ENCODE results near the gene COLEC12. TPM values are rescaled to one million over a fixed set of nuclear protein-coding genes. Genes with fewer than 3 reads are reported as not detected.

COLEC12 gene
- total and polyA plus RNA-seq, 2 experiments from 2014 or later: 61.1 to 69.0 TPM

GRCh38 chr18:457140-457519 lies 43.4 kb downstream of the COLEC12 start:
- Histone ChIP-seq H3K4me1 (ENCODE audit: low read depth) (peaks cover 36% of the 10 kb centered on the region), H3K27me3 (no peaks in the 10 kb centered on the region), H3K36me3 (no peaks in the 10 kb centered on the region), H3K4me3 (no peak overlapping the region), H3K27ac (peak overlapping the region; percentile 82), H3K9me3 (ENCODE audit: low read depth) (no peaks in the 10 kb centered on the region)
- DNase-seq (ENCODE audit: low read depth in 1 of 2, low spot score in 1 of 2): peak in 1 of 2 donors; percentile 95
- TF ChIP-seq CTCF (IDR thresholded peaks at IDR 0.05; ENCODE audit: low read depth, low read length): no peak

- no peak for TF ChIP-seq CTCF (IDR thresholded peaks at IDR 0.05; ENCODE audit: low read depth, low read length)
- Histone ChIP-seq H3K4me3 (no peak overlapping the region), H3K36me3 (no peaks in the 10 kb centered on the region), H3K4me1 (ENCODE audit: low read depth) (peaks cover 36% of the 10 kb centered on the region), H3K27ac (peak overlapping the region; percentile 82), H3K9me3 (ENCODE audit: low read depth) (no peaks in the 10 kb centered on the region), H3K27me3 (no peaks in the 10 kb centered on the region)
- DNase-seq (ENCODE audit: low read depth in 1 of 2, low spot score in 1 of 2): peak in 1 of 2 donors; percentile 89
Observed at GRCh38 chr18:456361-457139, 44.0 kb downstream of the COLEC12 start.

- H3K9me3 ChIP-seq (ENCODE audit: low read depth): no peaks in the 10 kb centered on the region
- H3K27ac ChIP-seq: no peak overlapping the region
- no peaks in the 10 kb centered on the region for H3K36me3 ChIP-seq
- peaks cover 36% of the 10 kb centered on the region for H3K4me1 ChIP-seq (ENCODE audit: low read depth)
- no peak for TF ChIP-seq CTCF (IDR thresholded peaks at IDR 0.05; ENCODE audit: low read depth, low read length)
- no peak overlapping the region for H3K4me3 ChIP-seq
- no peak for DNase-seq (ENCODE audit: low read depth in 1 of 2, low spot score in 1 of 2)
- no peaks in the 10 kb centered on the region for H3K27me3 ChIP-seq
Observed at GRCh38 chr18:453400-453799, 47.1 kb downstream of the COLEC12 start.

GRCh38 chr18:452816-453215 lies 47.7 kb downstream of the COLEC12 start:
- Histone ChIP-seq H3K36me3 (no peaks in the 10 kb centered on the region), H3K9me3 (ENCODE audit: low read depth) (no peaks in the 10 kb centered on the region), H3K27ac (peak overlapping the region; percentile 29), H3K4me1 (ENCODE audit: low read depth) (peaks cover 30% of the 10 kb centered on the region), H3K4me3 (no peak overlapping the region), H3K27me3 (no peaks in the 10 kb centered on the region)
- no peak for DNase-seq (ENCODE audit: low read depth in 1 of 2, low spot score in 1 of 2)
- TF ChIP-seq CTCF (IDR thresholded peaks at IDR 0.05; ENCODE audit: low read depth, low read length): no peak

GRCh38 chr18:449374-449773 lies 51.1 kb downstream of the COLEC12 start:
- H3K9me3 ChIP-seq (ENCODE audit: low read depth): no peaks in the 10 kb centered on the region
- H3K4me3 ChIP-seq: no peak overlapping the region
- H3K36me3 ChIP-seq: no peaks in the 10 kb centered on the region
- H3K27ac ChIP-seq: peak overlapping the region; percentile 44
- H3K27me3 ChIP-seq: no peaks in the 10 kb centered on the region
- no peak for TF ChIP-seq CTCF (IDR thresholded peaks at IDR 0.05; ENCODE audit: low read depth, low read length)
- DNase-seq (ENCODE audit: low read depth in 1 of 2, low spot score in 1 of 2): peak; percentile 38 to 81
- peaks cover 14% of the 10 kb centered on the region for H3K4me1 ChIP-seq (ENCODE audit: low read depth)
